ENCODE measurements around the gene EML3. TPM values are rescaled to one million over a fixed set of nuclear protein-coding genes. Genes with fewer than 3 reads are reported as not detected.
"Not testable (repeated sequence)": the region's sequence is repeated elsewhere in the genome, so short reads cannot be mapped to it uniquely, and the experiment has no call there.

The EML3 gene
- total RNA-seq, 2 donors from 2014 or later, result 51.5 to 57.7 TPM

- H3K9ac ChIP-seq (ENCODE audit: extremely low read depth, low read length, poor library complexity, severe bottlenecking), result peak overlapping the region; percentile 26
- DNase-seq, result peak; percentile 98
- no peaks in the 10 kb centered on the region for H3K27me3 ChIP-seq (ENCODE audit: control insufficient read depth, insufficient read depth, low read length, poor library complexity, severe bottlenecking)
- Mint-ChIP-seq H3K27ac (peak overlapping the region; percentile 93), H3K4me3 (peak overlapping the region; percentile 38), H3K27me3 (ENCODE audit: insufficient read depth) (no peaks in the 10 kb centered on the region), H3K4me1 (peaks cover 50% of the 10 kb centered on the region), H3K9me3 (no peaks in the 10 kb centered on the region), H3K36me3 (ENCODE audit: low read depth) (peaks cover 66% of the 10 kb centered on the region)
- H3K27ac ChIP-seq (ENCODE audit: low read depth, low read length), result peak overlapping the region; percentile 39
- peaks cover 14% of the 10 kb centered on the region for H3K4me1 ChIP-seq (ENCODE audit: control insufficient read depth, insufficient read depth, low read length)
- H3K4me3 ChIP-seq (ENCODE audit: low read length), result no peak overlapping the region
- no peaks in the 10 kb centered on the region for H3K9me3 ChIP-seq (ENCODE audit: control insufficient read depth, low read length)
- WGBS, 2 experiments (ENCODE audit: insufficient coverage in 1 of 2, insufficient read length in 1 of 2), result 59 to 76% methylated on average over 2 of the region's 2 CpGs
- peaks cover 66% of the 10 kb centered on the region for H3K36me3 ChIP-seq (ENCODE audit: control insufficient read depth, insufficient read depth, low read length)
- peak; percentile 92 for TF ChIP-seq CTCF (conservative IDR thresholded peaks at IDR 0.05)
These were observed 51.9 kb downstream of the EML3 start for GRCh38 chr11:62560566-62561103.

GRCh38 chr11:62559626-62560025 is 52.9 kb downstream of the EML3 start:
- H3K4me1 Mint-ChIP-seq, result peaks cover 55% of the 10 kb centered on the region
- not testable (repeated sequence) for H3K27me3 ChIP-seq (ENCODE audit: control insufficient read depth, insufficient read depth, low read length, poor library complexity, severe bottlenecking); H3K9me3 Mint-ChIP-seq; H3K27me3 Mint-ChIP-seq (ENCODE audit: insufficient read depth); DNase-seq; H3K9me3 ChIP-seq (ENCODE audit: control insufficient read depth, low read length); H3K27ac ChIP-seq (ENCODE audit: low read depth, low read length); H3K9ac ChIP-seq (ENCODE audit: extremely low read depth, low read length, poor library complexity, severe bottlenecking); H3K4me3 ChIP-seq (ENCODE audit: low read length)
- H3K27ac Mint-ChIP-seq, result peak overlapping the region; percentile 93
- 90 to 98% methylated on average over 5 of the region's 5 CpGs for WGBS, 2 experiments (ENCODE audit: insufficient coverage in 1 of 2, insufficient read length in 1 of 2)
- peaks cover 60% of the 10 kb centered on the region for H3K36me3 Mint-ChIP-seq (ENCODE audit: low read depth)
- peaks cover 61% of the 10 kb centered on the region for H3K36me3 ChIP-seq (ENCODE audit: control insufficient read depth, insufficient read depth, low read length)
- peak overlapping the region; percentile 38 for H3K4me3 Mint-ChIP-seq
- peaks cover 21% of the 10 kb centered on the region for H3K4me1 ChIP-seq (ENCODE audit: control insufficient read depth, insufficient read depth, low read length)

GRCh38 chr11:62559204-62559603 is 53.4 kb downstream of the EML3 start:
- Mint-ChIP-seq H3K4me1 (peaks cover 59% of the 10 kb centered on the region), H3K36me3 (ENCODE audit: low read depth) (peaks cover 60% of the 10 kb centered on the region), H3K27me3 (ENCODE audit: insufficient read depth) (no peaks in the 10 kb centered on the region), H3K9me3 (no peaks in the 10 kb centered on the region), H3K4me3 (peak overlapping the region; percentile 38), H3K27ac (peak overlapping the region; percentile 93)
- H3K27me3 ChIP-seq (ENCODE audit: control insufficient read depth, insufficient read depth, low read length, poor library complexity, severe bottlenecking), result no peaks in the 10 kb centered on the region
- WGBS, 2 experiments (ENCODE audit: insufficient coverage in 1 of 2, insufficient read length in 1 of 2), result 90 to 92% methylated on average over 7 to 8 of the region's 8 CpGs
- peaks cover 58% of the 10 kb centered on the region for H3K36me3 ChIP-seq (ENCODE audit: control insufficient read depth, insufficient read depth, low read length)
- no peaks in the 10 kb centered on the region for H3K9me3 ChIP-seq (ENCODE audit: control insufficient read depth, low read length)
- no peak for DNase-seq
- H3K27ac ChIP-seq (ENCODE audit: low read depth, low read length), result no peak overlapping the region
- no peak for TF ChIP-seq CTCF (conservative IDR thresholded peaks at IDR 0.05)
- peaks cover 23% of the 10 kb centered on the region for H3K4me1 ChIP-seq (ENCODE audit: control insufficient read depth, insufficient read depth, low read length)
- H3K4me3 ChIP-seq (ENCODE audit: low read length), result no peak overlapping the region
- H3K9ac ChIP-seq (ENCODE audit: extremely low read depth, low read length, poor library complexity, severe bottlenecking), result no peak overlapping the region

GRCh38 chr11:62558669-62559068 is 53.9 kb downstream of the EML3 start:
- Mint-ChIP-seq H3K36me3 (ENCODE audit: low read depth) (peaks cover 54% of the 10 kb centered on the region), H3K27me3 (ENCODE audit: insufficient read depth) (no peaks in the 10 kb centered on the region), H3K4me3 (no peak overlapping the region), H3K4me1 (peaks cover 65% of the 10 kb centered on the region), H3K27ac (no peak overlapping the region), H3K9me3 (no peaks in the 10 kb centered on the region)
- peaks cover 25% of the 10 kb centered on the region for H3K4me1 ChIP-seq (ENCODE audit: control insufficient read depth, insufficient read depth, low read length)
- H3K9ac ChIP-seq (ENCODE audit: extremely low read depth, low read length, poor library complexity, severe bottlenecking), result no peak overlapping the region
- H3K27ac ChIP-seq (ENCODE audit: low read depth, low read length), result no peak overlapping the region
- WGBS, 2 experiments (ENCODE audit: insufficient coverage in 1 of 2, insufficient read length in 1 of 2), result 90 to 100% methylated on average over 1 to 8 of the region's 9 CpGs
- no peaks in the 10 kb centered on the region for H3K9me3 ChIP-seq (ENCODE audit: control insufficient read depth, low read length)
- peaks cover 52% of the 10 kb centered on the region for H3K36me3 ChIP-seq (ENCODE audit: control insufficient read depth, insufficient read depth, low read length)
- H3K4me3 ChIP-seq (ENCODE audit: low read length), result no peak overlapping the region
- no peak for DNase-seq
- H3K27me3 ChIP-seq (ENCODE audit: control insufficient read depth, insufficient read depth, low read length, poor library complexity, severe bottlenecking), result no peaks in the 10 kb centered on the region
- no peak for TF ChIP-seq CTCF (conservative IDR thresholded peaks at IDR 0.05)

Measured in endodermal cell (in vitro differentiated cells).